GM12878 (cell line): ENCODE measurements around the gene PRR13. TPM values are rescaled to one million over a fixed set of nuclear protein-coding genes. Genes with fewer than 3 reads are reported as not detected.
A peak's percentile ranks its signal among the peaks of the same experiment; 100 is the strongest.

Source experiments
- BMI1 ChIP-seq: fragments of 450-650 bp; IDR thresholded peaks from 2 replicates; pipeline ENCODE4 v1.6.1; 2016; ENCODE audit warnings: mild to moderate bottlenecking, moderate library complexity, borderline replicate concordance
- FOS ChIP-seq: IDR thresholded peaks from 3 replicates; pipeline ENCODE4 v1.6.1; 2011; ENCODE audit warnings: borderline replicate concordance; ENCODE audit not compliant: insufficient read length; ENCODE audit errors: extremely low read depth
- GATAD2B ChIP-seq: fragments of 450-650 bp; conservative IDR thresholded peaks from 2 replicates; pipeline ENCODE4 v1.6.1; 2017; ENCODE audit warnings: low read depth, mild to moderate bottlenecking, moderate library complexity
- MEF2A ChIP-seq: IDR thresholded peaks from 2 replicates; pipeline ENCODE4 v1.6.1; 2011; ENCODE audit warnings: low read depth, mild to moderate bottlenecking, low read length, moderate library complexity; ENCODE audit not compliant: insufficient read depth
- NFYA ChIP-seq: IDR thresholded peaks from 2 replicates; pipeline ENCODE4 v1.6.1; 2011; ENCODE audit warnings: low read depth, mild to moderate bottlenecking, low read length, improper control_type of control experiment, borderline replicate concordance
- NRF1 ChIP-seq: conservative IDR thresholded peaks from 2 replicates; pipeline ENCODE4 v1.6.1; 2011; ENCODE audit warnings: mild to moderate bottlenecking, low read depth, low read length, improper control_type of control experiment
- RAD51 ChIP-seq: fragments of 450-650 bp; IDR thresholded peaks from 2 replicates; pipeline ENCODE4 v1.6.1; 2016; ENCODE audit warnings: moderate library complexity, mild to moderate bottlenecking, inconsistent platforms
- SMAD1 ChIP-seq: fragments of 450-650 bp; IDR thresholded peaks from 2 replicates; pipeline ENCODE4 v1.6.1; 2018; ENCODE audit warnings: mild to moderate bottlenecking, low read depth; ENCODE audit not compliant: partially characterized antibody
- YBX1 ChIP-seq: fragments of 450-650 bp; IDR thresholded peaks from 2 replicates; pipeline ENCODE4 v1.6.1; 2016; ENCODE audit warnings: antibody characterized with exemption
- ZNF217 ChIP-seq: fragments of 450-650 bp; IDR thresholded peaks from 2 replicates; pipeline ENCODE4 v1.6.1; 2017; ENCODE audit warnings: antibody characterized with exemption, mild to moderate bottlenecking
- polyA plus RNA-seq, 11 experiments: library from polyadenylated mRNA; depleted of rRNA in 4 of 11; unstranded in 6 of 11; stranded (reverse) in 5 of 11; fragments of >200 nt; fragmentation: Nextera tagmentation in 4 of 11; fragmentation: Illumina TruSeq in 1 of 11; extraction: Ambion mirVana in 4 of 11; extraction: Trizol in 1 of 11; gene quantifications; 1 replicate in 1 of 11; 2 replicates in 10 of 11; pipeline versions ENCODE4 v1.2.1 to v1.2.3, GENCODE V29; 2011 to 2016; ENCODE audit warnings: inconsistent platforms in 2 of 11, missing spikeins in 2 of 11, low read depth in 1 of 11
- total RNA-seq, 4 experiments: library from RNA; depleted of rRNA in 3 of 4; stranded (reverse); fragments of >200 nt in 3 of 4; fragmentation: Illumina TruSeq in 1 of 4; extraction: Trizol in 1 of 4; gene quantifications; 2 replicates each; pipeline versions ENCODE4 v1.2.1 to v1.2.3, GENCODE V29; 2013 to 2021
- TF ChIP-seq, protein P1 (sequence below): IDR thresholded peaks from 2 replicates; pipeline ENCODE4 v1.6.1; 2012; ENCODE audit warnings: mild to moderate bottlenecking, low read depth, low read length
- TF ChIP-seq, protein P2 (sequence below): fragments of 450-650 bp; IDR thresholded peaks from 2 replicates; pipeline ENCODE4 v1.6.1; 2016; ENCODE audit warnings: mild to moderate bottlenecking, moderate library complexity, borderline replicate concordance
- TF ChIP-seq, protein P3 (sequence below): IDR thresholded peaks from 2 replicates; pipeline ENCODE4 v1.6.1; 2011; ENCODE audit warnings: low read depth, mild to moderate bottlenecking, low read length, moderate library complexity, borderline replicate concordance; ENCODE audit errors: extremely low read depth
- TF ChIP-seq, protein P4 (sequence below): fragments of 450-650 bp; IDR thresholded peaks from 2 replicates; pipeline ENCODE4 v1.6.1; 2017; ENCODE audit warnings: antibody characterized with exemption, mild to moderate bottlenecking, moderate library complexity
- TF ChIP-seq, protein P5 (sequence below): fragments of 450-650 bp; IDR thresholded peaks from 2 replicates; pipeline ENCODE4 v1.6.1; 2016; ENCODE audit warnings: mild to moderate bottlenecking

Gene PRR13
- total and polyA plus RNA-seq, 10 of the 15 experiments (the other 5 are each of a cell fraction or from before 2014, with no cell fraction given): 94.2 to 462 (median 276) TPM

DNA sequence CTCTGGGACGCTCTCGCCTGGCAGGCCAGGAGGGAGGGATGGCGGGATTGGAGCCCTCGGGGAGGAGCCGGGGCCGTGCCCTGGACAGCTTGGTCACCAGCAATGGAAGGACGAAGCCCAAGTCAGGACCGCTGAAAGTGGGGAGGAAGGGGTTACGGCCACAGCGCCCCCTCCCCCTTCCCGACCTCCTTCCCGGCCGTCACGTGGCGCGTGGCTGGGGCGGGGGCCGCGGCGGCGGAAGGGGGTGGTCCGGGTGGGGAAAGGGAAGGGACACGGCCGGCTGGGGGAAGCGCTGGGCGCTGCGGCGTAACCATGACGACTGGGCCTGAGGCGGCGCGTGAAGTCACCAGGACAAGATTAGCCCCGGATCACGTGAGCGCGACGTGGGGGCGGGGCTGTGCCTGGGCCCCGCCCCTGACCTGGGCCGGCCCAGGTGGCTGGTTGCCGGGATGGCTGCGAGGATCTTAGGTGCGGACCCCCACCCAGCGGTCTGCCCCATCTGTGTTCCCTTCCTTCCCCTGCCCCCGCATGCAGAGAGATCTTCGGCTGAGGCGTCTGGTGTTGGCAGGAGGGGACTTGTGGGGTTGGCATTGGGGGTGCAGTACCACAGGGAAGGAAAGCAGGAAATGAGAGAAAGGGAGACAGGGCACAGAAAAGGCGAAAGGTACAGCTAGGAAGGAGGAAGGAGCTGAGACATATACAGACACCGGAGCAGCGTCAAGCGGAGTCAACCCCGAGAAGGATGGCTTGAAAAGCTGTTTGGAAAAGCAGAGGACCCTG, 51.5 kb downstream of the PRR13 start (continued):
- no peak for TF ChIP-seq GATAD2B
- peak; percentile 97 for TF ChIP-seq BMI1
- TF ChIP-seq, protein P1, sequence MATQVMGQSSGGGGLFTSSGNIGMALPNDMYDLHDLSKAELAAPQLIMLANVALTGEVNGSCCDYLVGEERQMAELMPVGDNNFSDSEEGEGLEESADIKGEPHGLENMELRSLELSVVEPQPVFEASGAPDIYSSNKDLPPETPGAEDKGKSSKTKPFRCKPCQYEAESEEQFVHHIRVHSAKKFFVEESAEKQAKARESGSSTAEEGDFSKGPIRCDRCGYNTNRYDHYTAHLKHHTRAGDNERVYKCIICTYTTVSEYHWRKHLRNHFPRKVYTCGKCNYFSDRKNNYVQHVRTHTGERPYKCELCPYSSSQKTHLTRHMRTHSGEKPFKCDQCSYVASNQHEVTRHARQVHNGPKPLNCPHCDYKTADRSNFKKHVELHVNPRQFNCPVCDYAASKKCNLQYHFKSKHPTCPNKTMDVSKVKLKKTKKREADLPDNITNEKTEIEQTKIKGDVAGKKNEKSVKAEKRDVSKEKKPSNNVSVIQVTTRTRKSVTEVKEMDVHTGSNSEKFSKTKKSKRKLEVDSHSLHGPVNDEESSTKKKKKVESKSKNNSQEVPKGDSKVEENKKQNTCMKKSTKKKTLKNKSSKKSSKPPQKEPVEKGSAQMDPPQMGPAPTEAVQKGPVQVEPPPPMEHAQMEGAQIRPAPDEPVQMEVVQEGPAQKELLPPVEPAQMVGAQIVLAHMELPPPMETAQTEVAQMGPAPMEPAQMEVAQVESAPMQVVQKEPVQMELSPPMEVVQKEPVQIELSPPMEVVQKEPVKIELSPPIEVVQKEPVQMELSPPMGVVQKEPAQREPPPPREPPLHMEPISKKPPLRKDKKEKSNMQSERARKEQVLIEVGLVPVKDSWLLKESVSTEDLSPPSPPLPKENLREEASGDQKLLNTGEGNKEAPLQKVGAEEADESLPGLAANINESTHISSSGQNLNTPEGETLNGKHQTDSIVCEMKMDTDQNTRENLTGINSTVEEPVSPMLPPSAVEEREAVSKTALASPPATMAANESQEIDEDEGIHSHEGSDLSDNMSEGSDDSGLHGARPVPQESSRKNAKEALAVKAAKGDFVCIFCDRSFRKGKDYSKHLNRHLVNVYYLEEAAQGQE: no peak
- TF ChIP-seq SMAD1: peak; percentile 62
- TF ChIP-seq, protein P2, sequence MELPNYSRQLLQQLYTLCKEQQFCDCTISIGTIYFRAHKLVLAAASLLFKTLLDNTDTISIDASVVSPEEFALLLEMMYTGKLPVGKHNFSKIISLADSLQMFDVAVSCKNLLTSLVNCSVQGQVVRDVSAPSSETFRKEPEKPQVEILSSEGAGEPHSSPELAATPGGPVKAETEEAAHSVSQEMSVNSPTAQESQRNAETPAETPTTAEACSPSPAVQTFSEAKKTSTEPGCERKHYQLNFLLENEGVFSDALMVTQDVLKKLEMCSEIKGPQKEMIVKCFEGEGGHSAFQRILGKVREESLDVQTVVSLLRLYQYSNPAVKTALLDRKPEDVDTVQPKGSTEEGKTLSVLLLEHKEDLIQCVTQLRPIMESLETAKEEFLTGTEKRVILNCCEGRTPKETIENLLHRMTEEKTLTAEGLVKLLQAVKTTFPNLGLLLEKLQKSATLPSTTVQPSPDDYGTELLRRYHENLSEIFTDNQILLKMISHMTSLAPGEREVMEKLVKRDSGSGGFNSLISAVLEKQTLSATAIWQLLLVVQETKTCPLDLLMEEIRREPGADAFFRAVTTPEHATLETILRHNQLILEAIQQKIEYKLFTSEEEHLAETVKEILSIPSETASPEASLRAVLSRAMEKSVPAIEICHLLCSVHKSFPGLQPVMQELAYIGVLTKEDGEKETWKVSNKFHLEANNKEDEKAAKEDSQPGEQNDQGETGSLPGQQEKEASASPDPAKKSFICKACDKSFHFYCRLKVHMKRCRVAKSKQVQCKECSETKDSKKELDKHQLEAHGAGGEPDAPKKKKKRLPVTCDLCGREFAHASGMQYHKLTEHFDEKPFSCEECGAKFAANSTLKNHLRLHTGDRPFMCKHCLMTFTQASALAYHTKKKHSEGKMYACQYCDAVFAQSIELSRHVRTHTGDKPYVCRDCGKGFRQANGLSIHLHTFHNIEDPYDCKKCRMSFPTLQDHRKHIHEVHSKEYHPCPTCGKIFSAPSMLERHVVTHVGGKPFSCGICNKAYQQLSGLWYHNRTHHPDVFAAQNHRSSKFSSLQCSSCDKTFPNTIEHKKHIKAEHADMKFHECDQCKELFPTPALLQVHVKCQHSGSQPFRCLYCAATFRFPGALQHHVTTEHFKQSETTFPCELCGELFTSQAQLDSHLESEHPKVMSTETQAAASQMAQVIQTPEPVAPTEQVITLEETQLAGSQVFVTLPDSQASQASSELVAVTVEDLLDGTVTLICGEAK: no peak
- TF ChIP-seq FOS: no peak
- peak; percentile 83 for TF ChIP-seq MEF2A
- TF ChIP-seq NRF1: no peak
- TF ChIP-seq, protein P3, sequence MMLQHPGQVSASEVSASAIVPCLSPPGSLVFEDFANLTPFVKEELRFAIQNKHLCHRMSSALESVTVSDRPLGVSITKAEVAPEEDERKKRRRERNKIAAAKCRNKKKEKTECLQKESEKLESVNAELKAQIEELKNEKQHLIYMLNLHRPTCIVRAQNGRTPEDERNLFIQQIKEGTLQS: peak; percentile 70; the same call in 1 of the 2 replicates
- no peak for TF ChIP-seq NFYA
- TF ChIP-seq, protein P4, sequence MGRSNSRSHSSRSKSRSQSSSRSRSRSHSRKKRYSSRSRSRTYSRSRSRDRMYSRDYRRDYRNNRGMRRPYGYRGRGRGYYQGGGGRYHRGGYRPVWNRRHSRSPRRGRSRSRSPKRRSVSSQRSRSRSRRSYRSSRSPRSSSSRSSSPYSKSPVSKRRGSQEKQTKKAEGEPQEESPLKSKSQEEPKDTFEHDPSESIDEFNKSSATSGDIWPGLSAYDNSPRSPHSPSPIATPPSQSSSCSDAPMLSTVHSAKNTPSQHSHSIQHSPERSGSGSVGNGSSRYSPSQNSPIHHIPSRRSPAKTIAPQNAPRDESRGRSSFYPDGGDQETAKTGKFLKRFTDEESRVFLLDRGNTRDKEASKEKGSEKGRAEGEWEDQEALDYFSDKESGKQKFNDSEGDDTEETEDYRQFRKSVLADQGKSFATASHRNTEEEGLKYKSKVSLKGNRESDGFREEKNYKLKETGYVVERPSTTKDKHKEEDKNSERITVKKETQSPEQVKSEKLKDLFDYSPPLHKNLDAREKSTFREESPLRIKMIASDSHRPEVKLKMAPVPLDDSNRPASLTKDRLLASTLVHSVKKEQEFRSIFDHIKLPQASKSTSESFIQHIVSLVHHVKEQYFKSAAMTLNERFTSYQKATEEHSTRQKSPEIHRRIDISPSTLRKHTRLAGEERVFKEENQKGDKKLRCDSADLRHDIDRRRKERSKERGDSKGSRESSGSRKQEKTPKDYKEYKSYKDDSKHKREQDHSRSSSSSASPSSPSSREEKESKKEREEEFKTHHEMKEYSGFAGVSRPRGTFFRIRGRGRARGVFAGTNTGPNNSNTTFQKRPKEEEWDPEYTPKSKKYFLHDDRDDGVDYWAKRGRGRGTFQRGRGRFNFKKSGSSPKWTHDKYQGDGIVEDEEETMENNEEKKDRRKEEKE: no peak
- peak; percentile 86 for TF ChIP-seq RAD51
- TF ChIP-seq, protein P5, sequence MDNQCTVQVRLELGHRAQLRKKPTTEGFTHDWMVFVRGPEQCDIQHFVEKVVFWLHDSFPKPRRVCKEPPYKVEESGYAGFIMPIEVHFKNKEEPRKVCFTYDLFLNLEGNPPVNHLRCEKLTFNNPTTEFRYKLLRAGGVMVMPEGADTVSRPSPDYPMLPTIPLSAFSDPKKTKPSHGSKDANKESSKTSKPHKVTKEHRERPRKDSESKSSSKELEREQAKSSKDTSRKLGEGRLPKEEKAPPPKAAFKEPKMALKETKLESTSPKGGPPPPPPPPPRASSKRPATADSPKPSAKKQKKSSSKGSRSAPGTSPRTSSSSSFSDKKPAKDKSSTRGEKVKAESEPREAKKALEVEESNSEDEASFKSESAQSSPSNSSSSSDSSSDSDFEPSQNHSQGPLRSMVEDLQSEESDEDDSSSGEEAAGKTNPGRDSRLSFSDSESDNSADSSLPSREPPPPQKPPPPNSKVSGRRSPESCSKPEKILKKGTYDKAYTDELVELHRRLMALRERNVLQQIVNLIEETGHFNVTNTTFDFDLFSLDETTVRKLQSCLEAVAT: peak; percentile 40; the same call in 1 of the 2 replicates
- TF ChIP-seq YBX1: no peak
- no peak for TF ChIP-seq ZNF217
